ENCODE results near the gene ROMO1. TPM values are rescaled to one million over a fixed set of nuclear protein-coding genes. Genes with fewer than 3 reads are reported as not detected.
"Not testable (repeated sequence)": the region's sequence is repeated elsewhere in the genome, so short reads cannot be mapped to it uniquely, and the experiment has no call there.

ROMO1 gene
- total RNA-seq, 1 donor from 2014 or later: 210 TPM

- TF ChIP-seq, protein P1, sequence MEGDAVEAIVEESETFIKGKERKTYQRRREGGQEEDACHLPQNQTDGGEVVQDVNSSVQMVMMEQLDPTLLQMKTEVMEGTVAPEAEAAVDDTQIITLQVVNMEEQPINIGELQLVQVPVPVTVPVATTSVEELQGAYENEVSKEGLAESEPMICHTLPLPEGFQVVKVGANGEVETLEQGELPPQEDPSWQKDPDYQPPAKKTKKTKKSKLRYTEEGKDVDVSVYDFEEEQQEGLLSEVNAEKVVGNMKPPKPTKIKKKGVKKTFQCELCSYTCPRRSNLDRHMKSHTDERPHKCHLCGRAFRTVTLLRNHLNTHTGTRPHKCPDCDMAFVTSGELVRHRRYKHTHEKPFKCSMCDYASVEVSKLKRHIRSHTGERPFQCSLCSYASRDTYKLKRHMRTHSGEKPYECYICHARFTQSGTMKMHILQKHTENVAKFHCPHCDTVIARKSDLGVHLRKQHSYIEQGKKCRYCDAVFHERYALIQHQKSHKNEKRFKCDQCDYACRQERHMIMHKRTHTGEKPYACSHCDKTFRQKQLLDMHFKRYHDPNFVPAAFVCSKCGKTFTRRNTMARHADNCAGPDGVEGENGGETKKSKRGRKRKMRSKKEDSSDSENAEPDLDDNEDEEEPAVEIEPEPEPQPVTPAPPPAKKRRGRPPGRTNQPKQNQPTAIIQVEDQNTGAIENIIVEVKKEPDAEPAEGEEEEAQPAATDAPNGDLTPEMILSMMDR (IDR thresholded peaks at IDR 0.05; ENCODE audit: borderline replicate concordance): no peak
- Histone ChIP-seq H3K9me3 (replicated peaks) (no peaks in the 10 kb centered on the region), H3K27ac (replicated peaks) (no peak overlapping the region), H3K4me3 (no peak overlapping the region), H3K36me3 (peaks cover 86% of the 10 kb centered on the region), H3K27me3 (ENCODE audit: low read depth) (no peaks in the 10 kb centered on the region), H3K4me1 (no peaks in the 10 kb centered on the region)
- intact Hi-C loops (cut with micrococcal nuclease): no loop called here
- no peak for DNase-seq
These were observed 17.2 kb upstream of the ROMO1 start for GRCh38 chr20:35681960-35682359.

GRCh38 chr20:35685368-35685767 is 13.8 kb upstream of the ROMO1 start:
- H3K4me3 ChIP-seq; H3K9me3 ChIP-seq (replicated peaks); H3K4me1 ChIP-seq; H3K27me3 ChIP-seq (ENCODE audit: low read depth); H3K27ac ChIP-seq (replicated peaks); intact Hi-C loops (cut with micrococcal nuclease); DNase-seq: not testable (repeated sequence)
- peaks cover 86% of the 10 kb centered on the region for H3K36me3 ChIP-seq

DNA sequence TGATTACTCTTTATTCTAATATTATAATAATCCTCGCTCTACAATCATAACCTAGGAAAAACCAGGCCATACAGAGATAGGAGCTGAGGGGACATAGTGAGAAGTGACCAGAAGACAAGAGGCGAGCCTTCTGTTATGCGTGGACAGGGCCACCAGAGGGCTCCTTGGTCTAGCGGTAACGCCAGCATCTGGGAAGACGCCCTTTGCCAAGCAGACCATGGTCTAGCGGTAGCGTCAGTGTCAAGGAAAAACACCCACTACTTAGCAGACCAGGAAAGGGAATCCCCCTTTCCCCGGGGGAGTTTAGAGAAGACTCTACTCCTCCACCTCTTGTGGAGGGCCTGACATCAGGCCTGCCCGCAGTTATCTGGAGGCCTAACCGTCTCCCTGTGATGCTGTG is 12.3 kb upstream of the ROMO1 start:
- H3K36me3 ChIP-seq: peaks cover 77% of the 10 kb centered on the region
- H3K27me3 ChIP-seq (ENCODE audit: low read depth); H3K4me3 ChIP-seq; H3K4me1 ChIP-seq; intact Hi-C loops (cut with micrococcal nuclease); H3K27ac ChIP-seq (replicated peaks); H3K9me3 ChIP-seq (replicated peaks); DNase-seq: not testable (repeated sequence)

- Histone ChIP-seq H3K9me3 (replicated peaks) (no peaks in the 10 kb centered on the region), H3K27me3 (ENCODE audit: low read depth) (no peaks in the 10 kb centered on the region), H3K4me1 (no peaks in the 10 kb centered on the region), H3K27ac (replicated peaks) (no peak overlapping the region), H3K4me3 (no peak overlapping the region), H3K36me3 (peaks cover 87% of the 10 kb centered on the region)
- DNase-seq: no peak
- intact Hi-C loops (cut with micrococcal nuclease): no loop called here
- TF ChIP-seq, protein P1 (IDR thresholded peaks at IDR 0.05; ENCODE audit: borderline replicate concordance): no peak
These were observed 8.9 kb upstream of the ROMO1 start for GRCh38 chr20:35690265-35690664.

- Histone ChIP-seq H3K4me1 (peaks cover 34% of the 10 kb centered on the region), H3K27me3 (ENCODE audit: low read depth) (no peaks in the 10 kb centered on the region), H3K9me3 (replicated peaks) (no peaks in the 10 kb centered on the region), H3K4me3 (no peak overlapping the region), H3K27ac (replicated peaks) (no peak overlapping the region), H3K36me3 (peaks cover 51% of the 10 kb centered on the region)
- TF ChIP-seq, protein P1 (IDR thresholded peaks at IDR 0.05; ENCODE audit: borderline replicate concordance): no peak
- intact Hi-C loops (cut with micrococcal nuclease): no loop called here
- no peak for DNase-seq
These were observed 3.9 kb upstream of the ROMO1 start for GRCh38 chr20:35695245-35695749.

DNA sequence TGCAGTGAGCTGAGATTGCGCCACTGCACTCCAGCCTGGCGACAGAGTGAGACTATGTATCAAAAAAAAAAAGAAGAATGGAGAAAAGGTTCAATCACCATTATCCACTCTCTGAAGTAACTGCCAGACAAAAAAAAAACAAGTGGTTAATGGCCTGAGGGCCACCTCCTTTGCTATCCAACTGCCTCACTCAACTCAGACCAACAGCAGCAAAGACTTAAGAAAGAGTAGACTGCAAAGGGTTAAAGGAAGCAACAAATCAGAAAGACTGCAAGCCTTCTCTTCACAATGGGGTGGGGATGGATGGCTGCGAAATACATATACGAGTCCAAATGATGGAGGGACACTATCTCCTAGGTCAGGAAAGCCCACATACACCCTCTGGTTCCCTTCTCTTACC is 3.2 kb upstream of the ROMO1 start:
- Histone ChIP-seq H3K36me3 (peaks cover 52% of the 10 kb centered on the region), H3K27ac (replicated peaks) (no peak overlapping the region), H3K9me3 (replicated peaks) (no peaks in the 10 kb centered on the region), H3K4me1 (peaks cover 39% of the 10 kb centered on the region), H3K27me3 (ENCODE audit: low read depth) (no peaks in the 10 kb centered on the region), H3K4me3 (no peak overlapping the region)
- TF ChIP-seq, protein P1 (IDR thresholded peaks at IDR 0.05; ENCODE audit: borderline replicate concordance): no peak
- intact Hi-C loops (cut with micrococcal nuclease): no loop called here
- no peak for DNase-seq
